ENCODE data around the gene NAAA. TPM values are rescaled to one million over a fixed set of nuclear protein-coding genes. Genes with fewer than 3 reads are reported as not detected.

Gene NAAA
- total and polyA plus RNA-seq, 2 donors from 2014 or later, result 32.9 to 58.1 TPM

DNA sequence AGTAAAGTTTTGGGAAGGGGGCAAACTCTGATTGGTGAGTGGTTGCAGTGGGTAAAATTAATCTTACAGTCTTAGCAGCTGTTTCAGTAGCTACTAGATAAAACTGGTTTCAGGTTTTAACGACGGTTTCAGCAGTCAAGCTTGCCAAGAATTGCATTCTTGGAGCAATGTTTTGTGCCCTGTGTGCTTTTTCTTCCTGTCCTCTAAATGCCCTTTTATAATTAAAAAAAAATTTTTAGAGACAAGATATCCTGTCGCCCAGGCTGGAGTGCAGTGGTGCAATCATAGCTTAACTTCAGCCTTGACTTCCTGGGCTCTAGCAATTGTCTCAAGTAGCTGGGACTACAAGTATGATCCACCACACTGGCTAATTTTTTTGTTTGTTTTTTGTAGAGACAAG is 32.3 kb downstream of the NAAA start:
- TF ChIP-seq CTCF (IDR thresholded peaks at IDR 0.05; ENCODE audit: borderline replicate concordance, extremely low read depth, insufficient read depth), result no peak
- Histone ChIP-seq H3K27me3 (ENCODE audit: control insufficient read depth, insufficient read depth, low read length) (no peaks in the 10 kb centered on the region), H3K4me1 (ENCODE audit: control insufficient read depth in 2 of 3, insufficient read depth in 2 of 3, low read depth in 1 of 3, low read length in 3 of 3) (peaks cover 0 to 5% (median 0%) of the 10 kb centered on the region in 3 donors), H3K36me3 (ENCODE audit: control insufficient read depth in 2 of 3, insufficient read depth in 3 of 3, low read length in 3 of 3) (no peaks in the 10 kb centered on the region), H3K9me3 (ENCODE audit: control insufficient read depth in 2 of 3, insufficient read depth in 1 of 3, low read length in 3 of 3) (no peaks in the 10 kb centered on the region), H3K9ac (ENCODE audit: low read length in 3 of 3) (peak overlapping the region in 1 of 3 donors; percentile 46), H3K27ac (ENCODE audit: low read depth in 2 of 2, low read length in 2 of 2) (peak overlapping the region; percentile 63 to 65), H3K4me3 (ENCODE audit: low read length in 3 of 3) (peak overlapping the region in 2 of 3 donors; percentile 17 to 29)
- peak in 2 of 5 donors; percentile 12 to 46 for DNase-seq
- intact Hi-C loops (cut with DNase I), result no loop called here
- no peak for FAIRE-seq

- Histone ChIP-seq H3K4me3 (ENCODE audit: low read length in 3 of 3) (peak overlapping the region in 2 of 3 donors; percentile 17 to 29), H3K27ac (ENCODE audit: low read depth in 2 of 2, low read length in 2 of 2) (peak overlapping the region; percentile 47 to 63), H3K36me3 (ENCODE audit: control insufficient read depth in 2 of 3, insufficient read depth in 3 of 3, low read length in 3 of 3) (no peaks in the 10 kb centered on the region), H3K4me1 (ENCODE audit: control insufficient read depth in 2 of 3, insufficient read depth in 2 of 3, low read depth in 1 of 3, low read length in 3 of 3) (peaks cover 0 to 5% (median 0%) of the 10 kb centered on the region in 3 donors), H3K27me3 (ENCODE audit: control insufficient read depth, insufficient read depth, low read length) (no peaks in the 10 kb centered on the region), H3K9ac (ENCODE audit: low read length in 3 of 3) (peak overlapping the region in 1 of 3 donors; percentile 46), H3K9me3 (ENCODE audit: control insufficient read depth in 2 of 3, insufficient read depth in 1 of 3, low read length in 3 of 3) (no peaks in the 10 kb centered on the region)
- no peak for FAIRE-seq
- no peak for DNase-seq
- intact Hi-C loops (cut with DNase I), result no loop called here
- TF ChIP-seq CTCF (IDR thresholded peaks at IDR 0.05; ENCODE audit: borderline replicate concordance, extremely low read depth, insufficient read depth), result no peak
Measured at GRCh38 chr4:75907966-75908365, 32.8 kb downstream of the NAAA start.

GRCh38 chr4:75904076-75904475 is 36.7 kb downstream of the NAAA start:
- no peak for DNase-seq
- FAIRE-seq, result no peak
- intact Hi-C loops (cut with DNase I), result no loop called here
- no peak overlapping the region for H3K4me3 ChIP-seq (ENCODE audit: low read length in 3 of 3)
- H3K36me3 ChIP-seq (ENCODE audit: control insufficient read depth in 2 of 3, insufficient read depth in 3 of 3, low read length in 3 of 3), result no peaks in the 10 kb centered on the region
- no peaks in the 10 kb centered on the region for H3K27me3 ChIP-seq (ENCODE audit: control insufficient read depth, insufficient read depth, low read length)
- no peaks in the 10 kb centered on the region for H3K9me3 ChIP-seq (ENCODE audit: control insufficient read depth in 2 of 3, insufficient read depth in 1 of 3, low read length in 3 of 3)
- peaks cover 0 to 5% (median 0%) of the 10 kb centered on the region in 3 donors for H3K4me1 ChIP-seq (ENCODE audit: control insufficient read depth in 2 of 3, insufficient read depth in 2 of 3, low read depth in 1 of 3, low read length in 3 of 3)
- no peak for TF ChIP-seq CTCF (IDR thresholded peaks at IDR 0.05; ENCODE audit: borderline replicate concordance, extremely low read depth, insufficient read depth)
- no peak overlapping the region for H3K9ac ChIP-seq (ENCODE audit: low read length in 3 of 3)
- H3K27ac ChIP-seq (ENCODE audit: low read depth in 2 of 2, low read length in 2 of 2), result no peak overlapping the region

- Histone ChIP-seq H3K27ac (ENCODE audit: low read depth in 2 of 2, low read length in 2 of 2) (no peak within 1 kb of the TSS), H3K36me3 (ENCODE audit: control insufficient read depth in 2 of 3, insufficient read depth in 3 of 3, low read length in 3 of 3) (no peaks in the 10 kb centered on the region), H3K9me3 (ENCODE audit: control insufficient read depth in 2 of 3, insufficient read depth in 1 of 3, low read length in 3 of 3) (no peaks in the 10 kb centered on the region), H3K9ac (ENCODE audit: low read length in 3 of 3) (no peak within 1 kb of the TSS), H3K4me3 (ENCODE audit: low read length in 3 of 3) (no peak within 1 kb of the TSS), H3K4me1 (ENCODE audit: control insufficient read depth in 2 of 3, insufficient read depth in 2 of 3, low read depth in 1 of 3, low read length in 3 of 3) (no peaks in the 10 kb centered on the region), H3K27me3 (ENCODE audit: control insufficient read depth, insufficient read depth, low read length) (no peaks in the 10 kb centered on the region)
- DNase-seq (no peak), FAIRE-seq (no peak)
- TF ChIP-seq CTCF (IDR thresholded peaks at IDR 0.05; ENCODE audit: borderline replicate concordance, extremely low read depth, insufficient read depth), result no peak
- intact Hi-C loops (cut with DNase I), result no loop called here
Measured at GRCh38 chr4:75902352-75902751, 38.5 kb downstream of the NAAA start, which contains the start of gene PPEF2. Gene PPEF2, minus strand, starts transcription at chr4:75902452. Its CDS starts 6,127 bp downstream, at chr4:75896325.

Measured in kidney (tissue), 14 donors.